Thoracic aorta endothelial cell (primary cell): ENCODE measurements around the gene BICDL1. TPM values are rescaled to one million over a fixed set of nuclear protein-coding genes. Genes with fewer than 3 reads are reported as not detected.

Experiments
- small RNA-seq: library from RNA; depleted of rRNA; stranded (forward); fragments of <200 nt; gene quantifications from one replicate; pipeline ENCODE3, GENCODE V24; 2012
- total RNA-seq: library from RNA; depleted of rRNA; stranded (reverse); fragments of >200 nt; gene quantifications from 2 replicates; pipeline ENCODE4 v1.2.3, GENCODE V29; 2012

The BICDL1 gene
- not detected in 2 replicates for total RNA-seq

GRCh38 chr12:119988472-119989360 is at the start of gene BICDL1:
Gene BICDL1 (plus strand): TSS chr12:119989236. CDS start chr12:119989869, 633 bp downstream.

GRCh38 chr12:120116441-120116791 is 127.4 kb downstream of the BICDL1 start, which contains the start of gene RAB35:
Gene RAB35 (minus strand): TSS chr12:120116753. CDS start chr12:120116650, 103 bp downstream.

Small RNA genes lying within 50 kb of the gene (small RNA-seq; reads per million reads assigned to genes)
- not detected for gene AC004812.1

Other genes with a start within 250 kb of the BICDL1 start
- 30.6 and 56.0 TPM in 2 replicates for gene CIT, start 111.9 kb upstream of the BICDL1 start, total RNA-seq
- gene RAB35, start 127.5 kb downstream of the BICDL1 start, total RNA-seq: 32.6 and 40.3 TPM in 2 replicates
- 151 and 159 TPM in 2 replicates for gene GCN1, start 205.5 kb downstream of the BICDL1 start, total RNA-seq
- gene RPLP0, start 211.9 kb downstream of the BICDL1 start, total RNA-seq: 2,828 and 2,944 TPM in 2 replicates